GM23338 (cell line): ENCODE results near the gene CACNA2D4.

ENCODE experiments used
- EZH2 ChIP-seq: fragments of 200-600 bp; sonication (generic); IDR thresholded peaks from one replicate; pipeline ENCODE4 v1.8.0; 2017; ENCODE audit warnings: antibody characterized with exemption, mild to moderate bottlenecking, low read depth; ENCODE audit not compliant: unreplicated experiment
- POLR2AphosphoS5 ChIP-seq: IDR thresholded peaks from 2 replicates; pipeline ENCODE4 v1.6.1; 2016; ENCODE audit warnings: antibody characterized with exemption, low read depth
- TF ChIP-seq, protein P1 (sequence below), 2 experiments: fragments of 200-600 bp in 1 of 2; sonication (generic) in 1 of 2; conservative IDR thresholded peaks; 2 replicates each; pipeline versions ENCODE4 v1.5.1 to v1.6.1; 2016 to 2017; ENCODE audit warnings: antibody characterized with exemption in 2 of 2, low read depth in 2 of 2, mild to moderate bottlenecking in 2 of 2, moderate library complexity in 1 of 2

DNA sequence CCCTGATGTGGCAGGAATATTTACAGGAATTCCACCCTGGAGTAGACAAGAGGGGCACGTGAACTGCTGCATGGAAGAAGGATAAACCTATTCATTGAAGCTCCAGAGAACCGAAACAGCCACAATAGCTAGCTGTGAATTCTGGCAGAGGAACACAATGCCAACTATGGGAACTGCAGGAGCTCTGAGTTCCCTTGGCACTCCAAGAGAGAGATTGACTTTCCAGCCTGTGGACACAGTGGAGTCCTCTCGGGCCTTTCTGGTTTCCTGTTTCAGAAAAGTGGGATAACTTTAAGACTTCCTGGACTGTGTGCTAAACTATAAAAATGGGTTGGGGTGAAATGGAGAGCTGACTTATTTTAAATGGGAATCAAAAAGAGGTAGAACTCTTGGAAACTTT lies 11.9 kb downstream of the CACNA2D4 start:
- TF ChIP-seq POLR2AphosphoS5 (no peak), EZH2 (no peak)
- TF ChIP-seq, protein P1, sequence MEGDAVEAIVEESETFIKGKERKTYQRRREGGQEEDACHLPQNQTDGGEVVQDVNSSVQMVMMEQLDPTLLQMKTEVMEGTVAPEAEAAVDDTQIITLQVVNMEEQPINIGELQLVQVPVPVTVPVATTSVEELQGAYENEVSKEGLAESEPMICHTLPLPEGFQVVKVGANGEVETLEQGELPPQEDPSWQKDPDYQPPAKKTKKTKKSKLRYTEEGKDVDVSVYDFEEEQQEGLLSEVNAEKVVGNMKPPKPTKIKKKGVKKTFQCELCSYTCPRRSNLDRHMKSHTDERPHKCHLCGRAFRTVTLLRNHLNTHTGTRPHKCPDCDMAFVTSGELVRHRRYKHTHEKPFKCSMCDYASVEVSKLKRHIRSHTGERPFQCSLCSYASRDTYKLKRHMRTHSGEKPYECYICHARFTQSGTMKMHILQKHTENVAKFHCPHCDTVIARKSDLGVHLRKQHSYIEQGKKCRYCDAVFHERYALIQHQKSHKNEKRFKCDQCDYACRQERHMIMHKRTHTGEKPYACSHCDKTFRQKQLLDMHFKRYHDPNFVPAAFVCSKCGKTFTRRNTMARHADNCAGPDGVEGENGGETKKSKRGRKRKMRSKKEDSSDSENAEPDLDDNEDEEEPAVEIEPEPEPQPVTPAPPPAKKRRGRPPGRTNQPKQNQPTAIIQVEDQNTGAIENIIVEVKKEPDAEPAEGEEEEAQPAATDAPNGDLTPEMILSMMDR (conservative IDR thresholded peaks at IDR 0.05; ENCODE audit: low read depth in 2 of 2), result no peak
